Endothelial cell of umbilical vein (primary cell): ENCODE measurements around the gene ZNF629. TPM values are rescaled to one million over a fixed set of nuclear protein-coding genes. Genes with fewer than 3 reads are reported as not detected.

Experiments
- BruUV-seq: library from RNA; stranded (reverse); fragments of 400-500 nt; replicated peaks from 2 replicates; lab custom pipeline; 2021; lab: Mats Ljungman, UMichigan
- CTCF ChIA-PET: fragments of 300-600, 350-600 bp; sonication (Branson Sonifier 250); formaldehyde crosslinking; loops from one replicate; lab custom pipeline; 2021; ENCODE audit warnings: antibody characterized with exemption, inconsistent platforms; lab: Charles Lee
- POLR2A ChIA-PET: fragments of 300-600, 350-600 bp; sonication (Branson Sonifier 250); formaldehyde crosslinking; loops from one replicate; lab custom pipeline; 2021; ENCODE audit warnings: antibody characterized with exemption, inconsistent platforms; lab: Charles Lee
- DNase-seq: peaks from one replicate; pipeline ENCODE4 v3.0.0-alpha.2; 2011; ENCODE audit warnings: low read depth, low spot score
- FAIRE-seq: peaks from 2 replicates; lab custom pipeline; 2011; peaks lifted over from hg19 to GRCh38; lab: Jason Lieb, UNC
- H2AFZ ChIP-seq: 2 replicates; pipeline ENCODE4 v1.6.0; 2012; ENCODE audit warnings: low read depth, low read length, control low read depth, inconsistent platforms
- H3K27ac ChIP-seq: 2 replicates; pipeline ENCODE4 v1.5.1; 2011; ENCODE audit warnings: low read depth, mild to moderate bottlenecking, control low read depth, low read length, moderate library complexity; ENCODE audit not compliant: insufficient read depth
- H3K27me3 ChIP-seq, 2 experiments: 2 replicates each; pipeline versions ENCODE4 v1.6.0 to v1.6.1; 2011; ENCODE audit warnings: low read length in 2 of 2, mixed read lengths in 1 of 2; ENCODE audit not compliant: control insufficient read depth in 2 of 2, insufficient read depth in 2 of 2
- H3K36me3 ChIP-seq, 2 experiments: 2 replicates in 1 of 2; 3 replicates in 1 of 2; pipeline ENCODE4 v1.5.1; 2011; ENCODE audit warnings: low read length in 2 of 2, mild to moderate bottlenecking in 1 of 2, moderate library complexity in 1 of 2; ENCODE audit not compliant: control insufficient read depth in 2 of 2, insufficient read depth in 2 of 2; ENCODE audit errors: extremely low read depth in 1 of 2
- H3K4me1 ChIP-seq: 3 replicates; pipeline ENCODE4 v1.5.1; 2011; ENCODE audit warnings: mild to moderate bottlenecking, low read length; ENCODE audit not compliant: control insufficient read depth, insufficient read depth; ENCODE audit errors: extremely low read depth
- H3K4me2 ChIP-seq: 2 replicates; pipeline ENCODE4 v1.6.1; 2011; ENCODE audit warnings: low read length, control low read depth, mixed read lengths; ENCODE audit not compliant: insufficient read depth
- H3K4me3 ChIP-seq, 3 experiments: fragments of 200-600 bp in 1 of 3; sonication (generic), shearing (Covaris generic) in 1 of 3; replicated peaks in 1 of 3; 2 replicates each; pipeline ENCODE4 v1.5.1; 2011 to 2016; ENCODE audit warnings: control low read depth in 3 of 3, low read length in 3 of 3, mild to moderate bottlenecking in 2 of 3, inconsistent platforms in 1 of 3, low read depth in 1 of 3, moderate library complexity in 1 of 3; ENCODE audit not compliant: insufficient read depth in 1 of 3
- H3K79me2 ChIP-seq: 2 replicates; pipeline ENCODE4 v1.6.0; 2012; ENCODE audit warnings: low read length, inconsistent platforms; ENCODE audit not compliant: control insufficient read depth, insufficient read depth
- H3K9ac ChIP-seq: replicated peaks from 2 replicates; pipeline ENCODE3; 2011; ENCODE audit warnings: low read length, control low read depth; ENCODE audit not compliant: insufficient read depth; ENCODE audit errors: extremely low read depth
- H3K9me1 ChIP-seq: replicated peaks from 3 replicates; pipeline ENCODE4 v1.6.0; 2011; ENCODE audit warnings: mild to moderate bottlenecking, low read length; ENCODE audit not compliant: control insufficient read depth, insufficient read depth; ENCODE audit errors: extremely low read depth
- H3K9me3 ChIP-seq: replicated peaks from 2 replicates; pipeline ENCODE4 v1.5.1; 2012; ENCODE audit warnings: low read length, inconsistent platforms; ENCODE audit not compliant: control insufficient read depth, insufficient read depth
- H4K20me1 ChIP-seq: replicated peaks from 2 replicates; pipeline ENCODE3; 2011; ENCODE audit warnings: mild to moderate bottlenecking, low read length; ENCODE audit not compliant: control insufficient read depth, insufficient read depth; ENCODE audit errors: extremely low read depth
- CTCF ChIP-seq, 2 donors: IDR thresholded peaks; 1 replicate in 1 of 2; 2 replicates in 1 of 2; pipeline ENCODE4 v1.5.1; 2011; ENCODE audit warnings: low read length in 2 of 2, mild to moderate bottlenecking in 2 of 2, moderate library complexity in 2 of 2, control low read depth in 1 of 2, inconsistent platforms in 1 of 2, low read depth in 1 of 2; ENCODE audit not compliant: insufficient read depth in 1 of 2; ENCODE audit errors: extremely low read depth in 1 of 2
- FOS ChIP-seq: IDR thresholded peaks from 2 replicates; pipeline ENCODE4 v1.6.1; 2011; ENCODE audit warnings: mild to moderate bottlenecking, low read length, moderate library complexity, borderline replicate concordance; ENCODE audit not compliant: insufficient read depth
- JUN ChIP-seq: IDR thresholded peaks from 2 replicates; pipeline ENCODE4 v1.6.1; 2011; ENCODE audit warnings: borderline replicate concordance, low read depth; ENCODE audit not compliant: insufficient read length, insufficient read depth
- MAX ChIP-seq: IDR thresholded peaks from 2 replicates; pipeline ENCODE4 v1.6.1; 2011; ENCODE audit not compliant: insufficient read depth, insufficient read length
- MYC ChIP-seq: IDR thresholded peaks from one replicate; pipeline ENCODE4 v1.6.1; 2011; ENCODE audit warnings: mild to moderate bottlenecking, low read depth, low read length
- POLR2A ChIP-seq: IDR thresholded peaks from 2 replicates; pipeline ENCODE4 v1.6.1; 2012; ENCODE audit warnings: low read depth, mild to moderate bottlenecking, control low read depth, low read length
- POLR2AphosphoS5 ChIP-seq: IDR thresholded peaks from 2 replicates; pipeline ENCODE4 v1.6.1; 2012; ENCODE audit warnings: low read depth, mild to moderate bottlenecking, control low read depth, low read length, moderate library complexity; ENCODE audit not compliant: insufficient read depth
- dilution Hi-C: fragments of 300-500 bp; cut with MboI; formaldehyde crosslinking; loops from one replicate; pipeline ENCODE4 v1.15.0; 2019; ENCODE audit warnings: low sequenced_read_pairs; ENCODE audit not compliant: extremely low pct_ligation_motif_present
- intact Hi-C: fragments of 100-400 bp; cut with micrococcal nuclease; formaldehyde crosslinking; loops from one replicate; pipeline ENCODE4 v1.10.0; 2022
- polyA plus RNA-seq, 4 experiments: library from polyadenylated mRNA; depleted of rRNA in 3 of 4; stranded (reverse) in 3 of 4; unstranded in 1 of 4; fragments of >200 nt; gene quantifications; 2 replicates each; pipeline versions ENCODE4 v1.2.1 to v1.2.3, GENCODE V29; 2011 to 2012; ENCODE audit warnings: missing spikeins in 1 of 4
- total RNA-seq: library from RNA; stranded (reverse); gene quantifications from 2 replicates; pipeline ENCODE4 v1.2.3, GENCODE V29; 2021

The ZNF629 gene
- total and polyA plus RNA-seq, 2 donors (not counting 3 experiments of a cell fraction or from before 2014, with no cell fraction given): 5.2 to 11.2 TPM

GRCh38 chr16:30762991-30763725, 23.8 kb downstream of the ZNF629 start:
- Histone ChIP-seq H3K27ac (peak overlapping the region; percentile 47), H3K4me1 (peaks cover 15% of the 10 kb centered on the region), H4K20me1 (no peaks in the 10 kb centered on the region), H3K27me3 (no peaks in the 10 kb centered on the region), H3K36me3 (peaks cover 15 to 36% of the 10 kb centered on the region in 2 experiments), H3K79me2 (peaks cover 22% of the 10 kb centered on the region), H3K9me3 (no peaks in the 10 kb centered on the region), H3K9me1 (no peaks in the 10 kb centered on the region), H3K4me3 (peak overlapping the region; percentile 19 to 87 (median 75)), H2AFZ (no peak overlapping the region), H3K9ac (peak overlapping the region; percentile 78), H3K4me2 (peak overlapping the region; percentile 90)
- POLR2A ChIA-PET: no interaction called here
- CTCF ChIA-PET: interaction anchor here (0.8 kb wide), 1 partner anchor 8 kb away, joined by 3 read pairs; no protein-coding TSS in a partner anchor
- DNase-seq (peak; percentile 11), FAIRE-seq (no peak)
- dilution Hi-C loops (no loop called here), intact Hi-C loops (loop anchor here (1.0 to 5.0 kb wide), 4 partner anchors 13 to 159 kb away; partner anchors contain the start of genes FBXL19 and PHKG2)
- no TSS peak for BruUV-seq
- no peak for TF ChIP-seq MYC

- FAIRE-seq (peak; percentile 97), DNase-seq (peak; percentile 99)
- Histone ChIP-seq H3K27me3 (no peaks in the 10 kb centered on the region), H3K4me2 (peak within 1 kb of the TSS; percentile 90), H3K79me2 (peaks cover 22% of the 10 kb centered on the region), H3K4me3 (peak within 1 kb of the TSS; percentile 19 to 87 (median 75)), H4K20me1 (no peaks in the 10 kb centered on the region), H3K9me1 (no peaks in the 10 kb centered on the region), H3K9ac (peak within 1 kb of the TSS; percentile 78), H2AFZ (peak within 1 kb of the TSS; percentile 64), H3K36me3 (peaks cover 11 to 31% of the 10 kb centered on the region in 2 experiments), H3K4me1 (peaks cover 15% of the 10 kb centered on the region), H3K9me3 (no peaks in the 10 kb centered on the region), H3K27ac (peak within 1 kb of the TSS; percentile 47)
- POLR2A ChIA-PET: no interaction called here
- dilution Hi-C loops (no loop called here), intact Hi-C loops (loop anchor here (1.0 to 5.0 kb wide), 4 partner anchors 14 to 160 kb away; partner anchors contain the start of genes FBXL19 and PHKG2)
- TF ChIP-seq FOS: no peak
- no peak for TF ChIP-seq CTCF (IDR thresholded peaks at IDR 0.05; ENCODE audit: extremely low read depth in 1 of 2, insufficient read depth in 1 of 2, low read depth in 1 of 2, low read length in 2 of 2)
- peak; percentile 89 for TF ChIP-seq POLR2A
- no peak for TF ChIP-seq JUN
- TF ChIP-seq MYC: no peak
- peak; percentile 81 for TF ChIP-seq POLR2AphosphoS5
- peak; percentile 3 for TF ChIP-seq MAX
- BruUV-seq: TSS peak; percentile 81
- CTCF ChIA-PET: interaction anchor here (1.0 kb wide), 1 partner anchor 10 kb away, joined by 3 read pairs; no protein-coding TSS in a partner anchor
These were observed 24.8 kb downstream of the ZNF629 start, which contains the start of the genes CFAP119 and RNF40 for GRCh38 chr16:30761928-30762902. TSS of gene CFAP119 (minus strand) at chr16:30762062. CDS start at chr16:30761748, 314 bp downstream. TSS of gene RNF40 (plus strand) at chr16:30762322. CDS start at chr16:30762546, 224 bp downstream.
